Central memory CD8-positive, alpha-beta T cell (primary cell): ENCODE results near the gene KMT2D.

Experiments used
- ATAC-seq: fragments of 150-1000 bp; cut with Tn5 transposase; replicated peaks from 2 replicates; pipeline ENCODE4 v1.10.0; 2022; ENCODE audit warnings: mild to moderate bottlenecking, moderate FRiP score, moderate number of reproducible peaks; ENCODE audit not compliant: poor library complexity, severe bottlenecking; ENCODE audit errors: extremely low read depth
- DNase-seq, 2 donors: peaks; one replicate each; pipeline ENCODE4 v3.0.0; 2021; ENCODE audit warnings: low spot score in 2 of 2
- H3K27ac Mint-ChIP-seq: one replicate; pipeline ENCODE4 v1.8.0; 2022; ENCODE audit warnings: low read depth, mild to moderate bottlenecking, moderate library complexity, mixed read lengths
- H3K27me3 Mint-ChIP-seq: one replicate; pipeline ENCODE4 v1.8.0; 2022; ENCODE audit warnings: mixed read lengths
- H3K36me3 Mint-ChIP-seq: one replicate; pipeline ENCODE4 v1.8.0; 2022; ENCODE audit warnings: mild to moderate bottlenecking, moderate library complexity, mixed read lengths; ENCODE audit not compliant: insufficient read depth
- H3K4me1 Mint-ChIP-seq: one replicate; pipeline ENCODE4 v1.8.0; 2022; ENCODE audit warnings: mixed read lengths
- H3K4me3 Mint-ChIP-seq: one replicate; pipeline ENCODE4 v1.8.0; 2022; ENCODE audit warnings: mild to moderate bottlenecking, moderate library complexity, mixed read lengths
- H3K9me3 Mint-ChIP-seq: one replicate; pipeline ENCODE4 v1.8.0; 2022; ENCODE audit warnings: mixed read lengths

KMT2D gene

DNA sequence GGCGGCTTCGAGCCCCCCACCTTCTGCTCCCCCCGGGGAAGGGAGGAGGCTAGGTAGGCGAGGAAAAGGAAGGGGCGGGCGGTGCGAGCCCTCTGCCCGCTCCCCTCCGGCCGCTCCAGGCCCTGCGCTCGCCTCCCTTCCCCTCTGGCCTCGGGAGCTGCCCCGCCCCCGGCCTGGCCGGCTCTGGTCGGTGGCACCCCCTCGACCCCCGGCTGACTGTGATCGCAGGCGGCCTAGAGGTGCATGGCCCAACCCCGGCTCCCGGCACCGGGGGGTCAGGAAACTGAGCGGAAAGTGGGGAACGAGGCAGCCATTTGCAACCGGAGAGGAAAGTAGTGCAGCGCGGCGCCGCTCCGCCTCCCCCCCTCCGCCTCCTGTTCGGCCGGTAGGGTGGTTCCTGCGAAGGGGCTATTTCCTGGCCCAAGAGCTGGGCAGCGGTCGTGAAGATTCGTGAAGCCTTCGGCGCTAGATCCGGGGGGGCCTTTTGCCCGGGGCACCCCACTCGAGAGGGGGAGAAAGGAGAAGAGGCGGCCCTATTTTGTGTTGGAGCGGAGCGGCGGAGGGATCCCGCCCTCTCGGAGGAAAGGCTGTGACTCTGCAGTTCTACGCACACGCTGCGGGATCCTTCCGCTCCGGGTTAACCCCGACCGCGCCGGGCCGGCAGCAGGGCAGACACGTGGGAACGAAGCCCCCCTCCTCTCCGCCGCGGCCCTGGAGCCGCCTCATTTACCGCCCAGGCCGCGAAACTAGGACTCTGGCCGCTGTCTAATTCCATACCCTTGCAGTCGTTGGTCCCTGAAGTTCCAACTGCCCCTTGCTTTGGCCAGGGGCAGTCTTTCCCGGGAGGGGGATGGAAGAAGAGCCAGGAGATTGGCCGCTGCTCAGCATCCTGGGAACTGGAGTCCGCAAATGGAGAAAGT is at the start of gene KMT2D:
Gene KMT2D, minus strand, starts transcription at position 558 of the 920 bp plus-strand sequence. CDS start 5,470 bp downstream, outside the sequence.
- peak; percentile 71 for ATAC-seq
- peaks cover 52% of the 10 kb centered on the region for H3K4me1 Mint-ChIP-seq
- peaks cover 27% of the 10 kb centered on the region for H3K36me3 Mint-ChIP-seq
- H3K27ac Mint-ChIP-seq = peak within 1 kb of the TSS; percentile 91
- DNase-seq = peak; percentile 78 to 84
- H3K9me3 Mint-ChIP-seq = no peaks in the 10 kb centered on the region
- peak within 1 kb of the TSS; percentile 93 for H3K4me3 Mint-ChIP-seq
- no peaks in the 10 kb centered on the region for H3K27me3 Mint-ChIP-seq

DNA sequence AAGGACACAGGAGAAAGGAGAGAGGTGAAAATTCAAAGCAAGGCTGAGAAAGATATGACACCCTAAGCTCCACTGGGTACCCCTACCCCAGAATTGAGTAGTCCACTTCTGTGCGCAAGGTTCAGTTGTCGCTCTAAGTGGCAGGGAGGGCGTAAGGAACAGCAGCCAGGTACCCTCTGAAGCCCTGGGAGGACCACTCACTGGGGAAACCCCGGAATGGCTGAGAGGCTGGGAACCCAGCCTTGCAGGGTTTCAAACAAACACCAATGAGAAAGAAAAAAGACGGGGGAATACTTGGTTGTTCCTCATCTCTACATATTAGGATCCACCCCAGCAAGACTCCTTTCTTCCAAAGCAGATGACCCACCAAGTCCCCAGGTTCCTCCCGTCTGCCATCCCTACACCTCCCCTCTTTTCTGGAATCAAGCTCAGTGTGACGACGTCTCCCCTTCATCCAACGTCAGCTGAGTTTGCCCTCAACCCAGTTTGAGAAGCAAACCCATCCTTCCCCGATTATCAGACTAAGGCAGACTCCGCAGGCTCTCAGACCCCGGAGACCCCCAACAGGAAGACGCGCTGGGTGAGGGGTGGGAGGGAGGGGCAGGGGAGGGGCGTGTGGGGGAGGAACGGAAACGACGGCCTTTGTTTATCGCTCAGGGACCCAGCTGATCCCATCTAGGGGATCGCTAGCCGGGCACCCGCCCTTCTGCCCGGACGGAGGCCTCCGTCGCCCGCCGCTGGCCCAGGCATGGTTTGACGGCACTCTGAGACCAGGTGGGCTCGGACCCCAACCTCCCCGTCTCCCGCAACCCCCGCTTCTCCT is 49.3 kb upstream of the KMT2D start:
- ATAC-seq = no peak
- H3K9me3 Mint-ChIP-seq = no peaks in the 10 kb centered on the region
- peak overlapping the region; percentile 99 for H3K4me3 Mint-ChIP-seq
- H3K36me3 Mint-ChIP-seq = peaks cover 15% of the 10 kb centered on the region
- peaks cover 43% of the 10 kb centered on the region for H3K4me1 Mint-ChIP-seq
- no peaks in the 10 kb centered on the region for H3K27me3 Mint-ChIP-seq
- H3K27ac Mint-ChIP-seq = peak overlapping the region; percentile 99
- no peak for DNase-seq

DNA sequence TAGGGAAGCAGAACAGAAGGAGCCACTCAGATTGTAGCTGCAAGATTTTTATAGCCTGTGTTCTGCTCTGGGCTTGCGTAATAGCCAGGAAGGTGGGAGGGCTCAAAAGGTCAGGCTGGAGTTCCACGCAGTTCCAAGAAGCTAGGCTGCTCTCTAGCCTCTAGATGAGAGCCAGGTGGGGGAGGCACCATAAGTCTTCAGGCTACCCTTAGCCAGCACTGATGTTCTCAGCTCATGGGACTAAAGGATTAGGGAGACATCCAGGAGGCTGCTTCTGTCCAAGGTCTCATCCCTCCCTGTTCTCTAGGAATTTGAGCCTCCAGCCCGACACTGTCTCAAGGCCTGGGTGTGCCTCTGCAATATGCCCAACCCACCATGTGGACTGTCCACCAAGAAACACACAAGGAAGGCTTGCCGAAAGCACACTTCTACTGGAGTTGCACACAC is 48.4 kb upstream of the KMT2D start:
- H3K4me3 Mint-ChIP-seq = peak overlapping the region; percentile 99
- H3K27ac Mint-ChIP-seq = peak overlapping the region; percentile 99
- H3K36me3 Mint-ChIP-seq = peaks cover 18% of the 10 kb centered on the region
- DNase-seq = no peak
- H3K4me1 Mint-ChIP-seq = peaks cover 50% of the 10 kb centered on the region
- H3K27me3 Mint-ChIP-seq = no peaks in the 10 kb centered on the region
- no peak for ATAC-seq
- H3K9me3 Mint-ChIP-seq = no peaks in the 10 kb centered on the region

GRCh38 chr12:49105504-49106084 is 45.0 kb upstream of the KMT2D start:
- no peak overlapping the region for H3K27ac Mint-ChIP-seq
- peaks cover 47% of the 10 kb centered on the region for H3K4me1 Mint-ChIP-seq
- peaks cover 28% of the 10 kb centered on the region for H3K36me3 Mint-ChIP-seq
- H3K4me3 Mint-ChIP-seq = no peak overlapping the region
- no peak for ATAC-seq
- no peaks in the 10 kb centered on the region for H3K9me3 Mint-ChIP-seq
- DNase-seq = no peak
- no peaks in the 10 kb centered on the region for H3K27me3 Mint-ChIP-seq

DNA sequence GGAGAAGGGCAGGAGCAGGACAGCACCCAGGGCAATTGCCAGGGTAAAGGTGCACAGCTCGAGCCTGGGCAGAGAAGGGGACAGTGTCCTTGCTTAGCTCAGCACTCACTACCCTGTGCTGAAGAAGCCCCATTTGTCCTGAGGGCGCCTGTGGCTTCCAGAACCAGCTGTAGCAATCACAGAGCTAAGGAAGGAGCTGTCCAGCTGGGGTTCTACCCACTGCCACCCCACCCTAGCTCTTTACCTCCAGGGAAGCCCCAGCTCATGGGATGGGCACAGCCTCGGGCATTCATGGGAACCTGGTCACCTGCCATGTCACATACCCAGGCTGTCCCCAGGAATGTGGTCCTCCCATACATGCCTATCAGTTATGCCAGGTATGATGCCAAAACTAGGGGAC is 44.2 kb upstream of the KMT2D start:
- peaks cover 42% of the 10 kb centered on the region for H3K4me1 Mint-ChIP-seq
- no peak overlapping the region for H3K4me3 Mint-ChIP-seq
- H3K27ac Mint-ChIP-seq = no peak overlapping the region
- no peaks in the 10 kb centered on the region for H3K9me3 Mint-ChIP-seq
- ATAC-seq (no peak), DNase-seq (no peak)
- no peaks in the 10 kb centered on the region for H3K27me3 Mint-ChIP-seq
- H3K36me3 Mint-ChIP-seq = peaks cover 32% of the 10 kb centered on the region

DNA sequence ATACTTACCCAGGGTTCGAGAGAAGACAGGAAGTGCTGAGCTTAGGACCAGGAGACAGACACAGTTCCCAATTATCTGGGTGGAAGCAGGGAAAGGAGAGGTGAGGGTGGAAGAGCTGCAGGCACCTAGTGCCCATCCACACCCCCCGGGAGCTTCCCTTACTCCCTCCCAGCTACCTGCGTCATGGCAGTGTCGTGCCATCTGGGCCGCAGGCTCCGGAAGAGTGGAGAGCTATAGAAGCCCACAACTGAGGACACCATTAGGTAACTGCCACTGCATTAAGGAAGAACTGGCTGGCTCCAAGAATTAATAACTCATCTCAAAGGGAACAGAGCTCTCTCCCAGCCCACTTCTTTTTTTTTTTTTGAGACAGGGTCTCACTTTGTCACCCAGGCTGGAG is 39.8 kb upstream of the KMT2D start:
- ATAC-seq = no peak
- no peaks in the 10 kb centered on the region for H3K9me3 Mint-ChIP-seq
- H3K27ac Mint-ChIP-seq = no peak overlapping the region
- DNase-seq = no peak
- H3K4me1 Mint-ChIP-seq = peaks cover 15% of the 10 kb centered on the region
- H3K4me3 Mint-ChIP-seq = no peak overlapping the region
- peaks cover 49% of the 10 kb centered on the region for H3K36me3 Mint-ChIP-seq
- peaks cover 5% of the 10 kb centered on the region for H3K27me3 Mint-ChIP-seq

DNA sequence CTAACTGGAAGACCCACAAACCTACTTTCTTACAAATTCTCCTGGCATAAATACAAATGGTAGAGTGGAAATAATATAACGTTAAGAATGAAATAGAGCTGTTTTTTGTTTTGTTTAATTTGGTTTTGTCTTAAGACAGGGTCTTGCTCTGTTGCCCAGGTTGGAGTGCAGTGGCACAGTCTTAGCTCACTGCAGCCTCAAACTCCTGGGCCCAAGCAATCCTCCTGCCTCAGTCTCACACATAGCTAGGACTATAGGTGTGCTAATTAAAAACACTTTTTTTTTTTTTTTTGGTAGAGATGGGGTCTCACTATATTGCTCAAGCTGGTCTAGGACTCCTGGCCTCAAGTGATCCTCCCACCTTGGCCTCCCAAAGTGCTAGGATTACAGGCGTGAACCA is 38.1 kb upstream of the KMT2D start:
- Mint-ChIP-seq H3K36me3 (peaks cover 45% of the 10 kb centered on the region), H3K4me1 (peaks cover 10% of the 10 kb centered on the region), H3K27ac (no peak overlapping the region), H3K9me3 (no peaks in the 10 kb centered on the region), H3K27me3 (peaks cover 22% of the 10 kb centered on the region), H3K4me3 (no peak overlapping the region)
- DNase-seq (no peak), ATAC-seq (no peak)

GRCh38 chr12:49098035-49098451 is 37.4 kb upstream of the KMT2D start:
- DNase-seq = peak in 1 of 2 donors; percentile 54
- Mint-ChIP-seq H3K27me3 (peaks cover 28% of the 10 kb centered on the region), H3K4me3 (no peak overlapping the region), H3K4me1 (peaks cover 10% of the 10 kb centered on the region), H3K27ac (no peak overlapping the region), H3K36me3 (peaks cover 45% of the 10 kb centered on the region), H3K9me3 (no peaks in the 10 kb centered on the region)
- ATAC-seq = peak; percentile 37

DNA sequence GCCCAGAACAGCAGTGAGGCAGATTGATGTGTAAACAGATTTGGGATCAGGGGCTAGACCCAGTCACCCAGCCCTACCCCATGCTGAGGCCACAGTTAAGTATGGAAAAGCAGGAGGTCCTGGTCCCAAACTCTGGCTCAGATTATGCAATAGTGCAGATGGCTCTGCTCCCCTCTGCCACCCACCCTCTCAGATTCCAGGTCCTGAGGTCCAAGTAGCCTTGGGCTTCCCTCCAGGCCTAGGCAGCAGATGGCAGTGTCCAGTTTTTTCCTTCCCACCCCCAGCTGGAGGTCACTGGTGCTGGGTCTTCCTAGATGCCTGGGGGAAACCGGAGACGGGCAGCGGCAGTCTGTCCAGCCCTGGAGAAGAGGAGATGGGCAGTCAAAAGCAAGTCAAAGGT is 36.8 kb upstream of the KMT2D start:
- ATAC-seq (no peak), DNase-seq (no peak)
- no peak overlapping the region for H3K4me3 Mint-ChIP-seq
- H3K36me3 Mint-ChIP-seq = peaks cover 45% of the 10 kb centered on the region
- peaks cover 35% of the 10 kb centered on the region for H3K27me3 Mint-ChIP-seq
- H3K27ac Mint-ChIP-seq = no peak overlapping the region
- no peaks in the 10 kb centered on the region for H3K9me3 Mint-ChIP-seq
- H3K4me1 Mint-ChIP-seq = peaks cover 13% of the 10 kb centered on the region

- H3K36me3 Mint-ChIP-seq = peaks cover 41% of the 10 kb centered on the region
- ATAC-seq (no peak), DNase-seq (no peak)
- peaks cover 35% of the 10 kb centered on the region for H3K4me1 Mint-ChIP-seq
- no peaks in the 10 kb centered on the region for H3K9me3 Mint-ChIP-seq
- H3K27ac Mint-ChIP-seq = peak overlapping the region; percentile 69
- H3K4me3 Mint-ChIP-seq = peak overlapping the region; percentile 35
- H3K27me3 Mint-ChIP-seq = peaks cover 59% of the 10 kb centered on the region
These were observed 34.4 kb upstream of the KMT2D start for GRCh38 chr12:49094975-49095365.

GRCh38 chr12:49094160-49094974 is 33.8 kb upstream of the KMT2D start, which contains the start of gene DHH:
DHH (minus strand) TSS chr12:49094801; CDS start chr12:49094512, 289 bp downstream.
- DNase-seq (no peak), ATAC-seq (no peak)
- Mint-ChIP-seq H3K4me3 (peak within 1 kb of the TSS; percentile 35), H3K27ac (peak within 1 kb of the TSS; percentile 69), H3K9me3 (no peaks in the 10 kb centered on the region), H3K36me3 (peaks cover 38% of the 10 kb centered on the region), H3K27me3 (peaks cover 63% of the 10 kb centered on the region), H3K4me1 (peaks cover 35% of the 10 kb centered on the region)

GRCh38 chr12:49093792-49094159 is 33.2 kb upstream of the KMT2D start:
- Mint-ChIP-seq H3K36me3 (peaks cover 34% of the 10 kb centered on the region), H3K27ac (no peak overlapping the region), H3K4me1 (peaks cover 37% of the 10 kb centered on the region), H3K27me3 (peaks cover 69% of the 10 kb centered on the region), H3K9me3 (no peaks in the 10 kb centered on the region), H3K4me3 (no peak overlapping the region)
- ATAC-seq (no peak), DNase-seq (no peak)
